HL-60 (cell line): ENCODE measurements around the gene MXD3.

ENCODE experiments used
- POLR2AphosphoS5 ChIP-seq: IDR thresholded peaks from 2 replicates; pipeline ENCODE4 v1.6.1; 2012; ENCODE audit warnings: low read depth
- TF ChIP-seq, protein P1 (sequence below): IDR thresholded peaks from one replicate; pipeline ENCODE4 v1.5.1; 2011; ENCODE audit warnings: low read length, control low read depth, inconsistent platforms; ENCODE audit not compliant: insufficient read depth

DNA sequence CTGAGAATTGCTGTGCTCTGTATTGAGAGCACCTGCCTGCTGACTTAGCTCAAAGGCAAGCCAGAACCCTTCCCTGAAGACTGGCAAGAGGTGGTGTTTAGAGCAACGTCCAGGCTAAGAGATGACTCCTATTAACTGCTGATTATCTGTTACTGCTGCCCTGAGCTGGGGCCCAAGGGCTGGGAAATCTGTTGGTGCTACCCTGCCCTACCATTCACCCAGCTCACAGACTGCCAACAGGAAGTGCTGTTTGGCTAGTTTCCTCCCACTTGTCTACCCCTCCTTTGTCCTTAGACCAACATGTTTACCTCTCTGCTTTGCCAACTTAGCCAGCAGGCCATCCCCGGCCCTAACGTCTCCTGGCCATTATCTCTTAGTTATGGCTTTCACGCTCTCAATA lies 15.1 kb downstream of the MXD3 start:
- no peak for TF ChIP-seq POLR2AphosphoS5
- TF ChIP-seq, protein P1, sequence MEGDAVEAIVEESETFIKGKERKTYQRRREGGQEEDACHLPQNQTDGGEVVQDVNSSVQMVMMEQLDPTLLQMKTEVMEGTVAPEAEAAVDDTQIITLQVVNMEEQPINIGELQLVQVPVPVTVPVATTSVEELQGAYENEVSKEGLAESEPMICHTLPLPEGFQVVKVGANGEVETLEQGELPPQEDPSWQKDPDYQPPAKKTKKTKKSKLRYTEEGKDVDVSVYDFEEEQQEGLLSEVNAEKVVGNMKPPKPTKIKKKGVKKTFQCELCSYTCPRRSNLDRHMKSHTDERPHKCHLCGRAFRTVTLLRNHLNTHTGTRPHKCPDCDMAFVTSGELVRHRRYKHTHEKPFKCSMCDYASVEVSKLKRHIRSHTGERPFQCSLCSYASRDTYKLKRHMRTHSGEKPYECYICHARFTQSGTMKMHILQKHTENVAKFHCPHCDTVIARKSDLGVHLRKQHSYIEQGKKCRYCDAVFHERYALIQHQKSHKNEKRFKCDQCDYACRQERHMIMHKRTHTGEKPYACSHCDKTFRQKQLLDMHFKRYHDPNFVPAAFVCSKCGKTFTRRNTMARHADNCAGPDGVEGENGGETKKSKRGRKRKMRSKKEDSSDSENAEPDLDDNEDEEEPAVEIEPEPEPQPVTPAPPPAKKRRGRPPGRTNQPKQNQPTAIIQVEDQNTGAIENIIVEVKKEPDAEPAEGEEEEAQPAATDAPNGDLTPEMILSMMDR = no peak
